Measurements from ENCODE around the gene TBC1D14. TPM values are rescaled to one million over a fixed set of nuclear protein-coding genes. Genes with fewer than 3 reads are reported as not detected.

The TBC1D14 gene
- polyA plus RNA-seq, 1 experiment: 35.8 TPM

GRCh38 chr4:6914448-6914847, 4.8 kb downstream of the TBC1D14 start:
- no peak for DNase-seq (ENCODE audit: low read depth)
- H3K27me3 ChIP-seq (ENCODE audit: control insufficient read depth, insufficient read depth, low read length): no peaks in the 10 kb centered on the region
- H3K4me3 ChIP-seq (ENCODE audit: low read depth, low read length): no peak overlapping the region
- H3K36me3 ChIP-seq (ENCODE audit: control insufficient read depth, insufficient read depth, low read length): no peaks in the 10 kb centered on the region
- ChIA-PET POLR2A (no interaction called here), CTCF (interaction anchor here (3.2 kb wide), 1 partner anchor 59 kb away, joined by 14 read pairs; no protein-coding TSS in a partner anchor)
- no peak for TF ChIP-seq CTCF (IDR thresholded peaks at IDR 0.05; ENCODE audit: insufficient read depth, low read depth, low read length)

- H3K4me3 ChIP-seq (ENCODE audit: low read depth, low read length): no peak overlapping the region
- no peaks in the 10 kb centered on the region for H3K36me3 ChIP-seq (ENCODE audit: control insufficient read depth, insufficient read depth, low read length)
- no peak for TF ChIP-seq CTCF (IDR thresholded peaks at IDR 0.05; ENCODE audit: insufficient read depth, low read depth, low read length)
- CTCF ChIA-PET: no interaction called here
- POLR2A ChIA-PET: no interaction called here
- DNase-seq (ENCODE audit: low read depth): no peak
- H3K27me3 ChIP-seq (ENCODE audit: control insufficient read depth, insufficient read depth, low read length): no peaks in the 10 kb centered on the region
Observed at GRCh38 chr4:6915041-6916005, 5.7 kb downstream of the TBC1D14 start.

GRCh38 chr4:6916069-6916586, 6.5 kb downstream of the TBC1D14 start:
- POLR2A ChIA-PET: no interaction called here
- H3K27me3 ChIP-seq (ENCODE audit: control insufficient read depth, insufficient read depth, low read length): no peaks in the 10 kb centered on the region
- TF ChIP-seq CTCF (IDR thresholded peaks at IDR 0.05; ENCODE audit: insufficient read depth, low read depth, low read length): no peak
- no peaks in the 10 kb centered on the region for H3K36me3 ChIP-seq (ENCODE audit: control insufficient read depth, insufficient read depth, low read length)
- DNase-seq (ENCODE audit: low read depth): no peak
- CTCF ChIA-PET: interaction anchor here (0.9 kb wide), 1 partner anchor 25 kb away, joined by 3 read pairs; no protein-coding TSS in a partner anchor
- no peak overlapping the region for H3K4me3 ChIP-seq (ENCODE audit: low read depth, low read length)

GRCh38 chr4:6916587-6917460, 7.2 kb downstream of the TBC1D14 start:
- ChIA-PET CTCF (interaction anchor here (0.9 to 1.5 kb wide), 4 partner anchors 13 to 58 kb away, joined by 3 to 4 read pairs (median 4); no protein-coding TSS in a partner anchor), POLR2A (no interaction called here)
- DNase-seq (ENCODE audit: low read depth): no peak
- H3K27me3 ChIP-seq (ENCODE audit: control insufficient read depth, insufficient read depth, low read length): no peaks in the 10 kb centered on the region
- H3K4me3 ChIP-seq (ENCODE audit: low read depth, low read length): no peak overlapping the region
- no peak for TF ChIP-seq CTCF (IDR thresholded peaks at IDR 0.05; ENCODE audit: insufficient read depth, low read depth, low read length)
- H3K36me3 ChIP-seq (ENCODE audit: control insufficient read depth, insufficient read depth, low read length): no peaks in the 10 kb centered on the region
